ENCODE results near the gene DNAJB2.

Gene DNAJB2

GRCh38 chr2:219302412-219302968, 23.3 kb downstream of the DNAJB2 start:
- no peak overlapping the region for H3K27ac ChIP-seq (replicated peaks)
- peaks cover 21% of the 10 kb centered on the region for H3K27me3 ChIP-seq (ENCODE audit: insufficient read depth, poor library complexity, severe bottlenecking)
- DNase-seq (ENCODE audit: low read depth in 1 of 2, low spot score in 1 of 2): no peak
- no peak for TF ChIP-seq CTCF (IDR thresholded peaks at IDR 0.05; ENCODE audit: insufficient read depth, low read length)
- no peak for TF ChIP-seq REST (IDR thresholded peaks at IDR 0.05; ENCODE audit: insufficient replicate concordance, low read depth)
- TF ChIP-seq GABPA (IDR thresholded peaks at IDR 0.05; ENCODE audit: low read depth): no peak
- no peak for TF ChIP-seq SPI1 (IDR thresholded peaks at IDR 0.05; ENCODE audit: borderline replicate concordance, low read depth)
- TF ChIP-seq POLR2AphosphoS5 (IDR thresholded peaks at IDR 0.05; ENCODE audit: low read depth): no peak
- H3K4me3 ChIP-seq (replicated peaks; ENCODE audit: insufficient read depth, low read length): no peak overlapping the region

GRCh38 chr2:219304223-219304622, 25.1 kb downstream of the DNAJB2 start:
- DNase-seq (ENCODE audit: low read depth in 1 of 2, low spot score in 1 of 2): no peak
- Histone ChIP-seq H3K27me3 (ENCODE audit: insufficient read depth, poor library complexity, severe bottlenecking) (peaks cover 14% of the 10 kb centered on the region), H3K27ac (replicated peaks) (no peak overlapping the region), H3K4me3 (replicated peaks; ENCODE audit: insufficient read depth, low read length) (no peak overlapping the region)
- no peak for TF ChIP-seq SPI1 (IDR thresholded peaks at IDR 0.05; ENCODE audit: borderline replicate concordance, low read depth)
- TF ChIP-seq CTCF (IDR thresholded peaks at IDR 0.05; ENCODE audit: insufficient read depth, low read length): no peak
- no peak for TF ChIP-seq POLR2AphosphoS5 (IDR thresholded peaks at IDR 0.05; ENCODE audit: low read depth)
- TF ChIP-seq GABPA (IDR thresholded peaks at IDR 0.05; ENCODE audit: low read depth): no peak
- TF ChIP-seq REST (IDR thresholded peaks at IDR 0.05; ENCODE audit: insufficient replicate concordance, low read depth): no peak

- Histone ChIP-seq H3K27ac (replicated peaks) (no peak overlapping the region), H3K4me3 (replicated peaks; ENCODE audit: insufficient read depth, low read length) (no peak overlapping the region), H3K27me3 (ENCODE audit: insufficient read depth, poor library complexity, severe bottlenecking) (peaks cover 13% of the 10 kb centered on the region)
- no peak for TF ChIP-seq REST (IDR thresholded peaks at IDR 0.05; ENCODE audit: insufficient replicate concordance, low read depth)
- TF ChIP-seq SPI1 (IDR thresholded peaks at IDR 0.05; ENCODE audit: borderline replicate concordance, low read depth): no peak
- no peak for TF ChIP-seq POLR2AphosphoS5 (IDR thresholded peaks at IDR 0.05; ENCODE audit: low read depth)
- TF ChIP-seq GABPA (IDR thresholded peaks at IDR 0.05; ENCODE audit: low read depth): no peak
- no peak for TF ChIP-seq CTCF (IDR thresholded peaks at IDR 0.05; ENCODE audit: insufficient read depth, low read length)
- DNase-seq (ENCODE audit: low read depth in 1 of 2, low spot score in 1 of 2): no peak
Observed at GRCh38 chr2:219306047-219306446, 26.9 kb downstream of the DNAJB2 start.
